Posterior vena cava (tissue), 2 donors: ENCODE measurements around the gene MAGI3. TPM values are rescaled to one million over a fixed set of nuclear protein-coding genes. Genes with fewer than 3 reads are reported as not detected.

Experiments used
- DNase-seq: peaks from one replicate; pipeline ENCODE4 v3.0.0-alpha.2; 2020; ENCODE audit warnings: low spot score
- intact Hi-C, 2 donors: fragments of 100-400 bp; cut with DNase I; formaldehyde crosslinking; loops; one replicate each; pipeline versions ENCODE4 v1.14.1 to v1.14.2; 2022 to 2023
- total RNA-seq, 2 donors: library from RNA; stranded (reverse); fragmentation: NEBNext Ultra II Directional; extraction: Animal tissue kit (Norgen Biotek cat#: 25700); gene quantifications; one replicate each; pipeline ENCODE4 v1.2.1, GENCODE V29; 2021
- donor health status: DM: yes; HTN: yes; CAD: no.
- donor health status: DM: yes; HTN: yes; CAD: no.

Gene MAGI3
- total RNA-seq, 2 donors from 2014 or later, result 12.2 to 13.0 TPM

DNA sequence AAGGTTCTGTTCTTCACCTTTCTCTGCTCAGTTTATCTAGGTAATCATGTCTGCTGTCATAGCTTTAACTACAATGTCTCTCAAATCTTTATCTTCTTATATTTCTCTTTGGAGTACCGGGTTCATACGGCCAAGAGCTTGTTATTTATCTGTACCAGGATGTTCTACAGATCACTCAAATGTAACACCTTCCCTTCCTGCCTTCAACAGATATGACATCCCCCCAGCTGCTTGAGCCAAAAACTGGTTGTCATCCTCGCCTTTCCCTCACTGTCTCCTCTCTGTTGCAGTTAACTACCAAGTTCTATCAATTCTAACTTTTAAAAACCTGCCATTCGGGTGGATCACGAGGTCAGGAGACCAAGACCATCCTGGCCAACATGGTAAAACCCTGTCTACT is 220.1 kb downstream of the MAGI3 start:
- no peak for DNase-seq

DNA sequence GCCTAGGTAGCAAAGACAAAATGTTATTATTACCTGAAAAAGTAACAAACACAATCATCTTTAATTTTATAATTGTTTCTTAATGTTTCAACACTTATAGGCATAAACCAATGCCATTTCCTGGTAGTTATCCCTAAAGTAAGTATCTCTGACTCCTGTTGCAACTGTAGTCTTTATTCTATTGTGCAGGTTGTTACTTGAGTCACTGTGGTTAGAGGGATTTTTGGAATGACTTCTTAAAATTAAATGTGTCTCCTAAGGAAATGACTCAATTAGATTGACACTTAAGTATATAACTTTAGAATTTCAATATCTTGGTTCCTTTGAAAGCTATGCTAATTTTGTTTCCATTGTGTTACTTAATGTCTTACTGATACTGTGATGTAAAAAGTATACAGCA is 225.1 kb downstream of the MAGI3 start:
- intact Hi-C loops, result no loop called here
- no peak for DNase-seq

More for the DNA sequence above, 220.1 kb downstream of the MAGI3 start:
- intact Hi-C loops, result no loop called here

DNA sequence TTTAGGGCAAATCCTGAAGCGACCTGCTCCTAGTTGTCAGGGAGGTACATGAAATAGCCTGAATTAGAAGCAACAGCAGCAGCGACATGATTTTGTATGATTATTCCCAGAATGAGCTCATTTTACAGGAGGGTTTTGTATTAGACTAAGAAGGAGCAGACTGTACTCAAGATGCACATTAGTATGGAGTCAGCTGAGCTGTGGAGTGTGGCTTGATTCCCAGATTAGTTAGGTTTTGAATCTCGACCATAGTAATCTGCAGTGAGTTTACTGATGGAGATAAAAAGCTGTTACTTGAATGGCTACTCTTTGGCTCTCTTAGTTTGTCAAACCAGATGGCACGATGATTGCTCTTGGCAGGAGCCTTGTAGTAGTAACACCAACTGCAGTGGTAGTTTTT is 225.8 kb downstream of the MAGI3 start:
- DNase-seq, result no peak
- intact Hi-C loops, result no loop called here

DNA sequence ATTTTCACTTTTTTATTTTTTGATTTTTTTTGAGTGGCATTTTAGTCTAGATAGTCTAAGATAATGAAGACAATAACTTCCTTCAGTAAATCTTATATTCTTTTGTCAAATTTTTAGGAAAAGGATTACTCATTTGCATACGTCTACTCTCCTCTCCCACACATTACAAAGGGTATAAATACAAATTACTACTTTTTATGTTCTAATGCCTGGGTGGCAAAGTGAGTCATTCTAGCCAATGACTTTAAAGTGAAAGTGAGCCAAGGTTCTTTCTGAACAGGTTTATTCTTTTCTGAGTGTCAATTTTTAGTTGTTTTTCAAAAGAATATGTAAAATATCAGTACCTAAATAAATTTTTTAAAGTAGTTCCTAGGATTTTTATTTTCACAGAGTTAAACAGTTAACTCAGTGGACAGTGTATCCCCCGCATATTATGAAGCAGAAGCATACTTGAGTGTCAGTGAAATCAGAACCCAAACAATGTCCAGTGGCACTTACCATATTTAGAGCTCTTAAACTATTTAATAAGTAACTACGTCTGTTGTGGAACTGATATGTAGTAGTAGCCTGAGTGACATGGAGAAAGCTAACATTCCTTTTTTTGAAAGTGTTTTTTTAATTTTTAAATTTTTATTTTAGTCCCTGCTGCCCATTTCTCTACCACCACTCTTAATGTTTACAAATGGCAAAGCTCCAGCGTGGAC is 227.3 kb downstream of the MAGI3 start:
- intact Hi-C loops, result no loop called here
- DNase-seq, result no peak

DNA sequence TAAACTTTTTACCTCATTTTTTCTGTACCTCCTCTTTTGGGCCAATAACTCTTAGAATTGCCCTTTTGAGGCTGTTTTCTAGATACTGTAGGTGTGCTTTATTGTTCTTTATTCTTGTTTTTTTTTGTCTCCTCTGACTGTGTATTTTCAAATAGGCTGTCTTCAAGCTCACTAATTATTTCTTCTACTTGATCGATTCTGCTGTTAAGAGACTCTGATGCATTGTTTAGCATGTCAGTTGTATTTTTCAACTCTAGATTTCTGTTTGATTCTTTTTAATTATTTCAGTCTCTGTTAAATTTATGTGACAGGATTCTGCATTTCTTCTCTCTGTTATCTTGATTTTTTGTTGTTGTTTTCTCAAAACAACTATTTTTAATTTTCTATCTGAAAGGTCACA is 238.7 kb downstream of the MAGI3 start:
- no peak for DNase-seq
- intact Hi-C loops, result no loop called here

DNA sequence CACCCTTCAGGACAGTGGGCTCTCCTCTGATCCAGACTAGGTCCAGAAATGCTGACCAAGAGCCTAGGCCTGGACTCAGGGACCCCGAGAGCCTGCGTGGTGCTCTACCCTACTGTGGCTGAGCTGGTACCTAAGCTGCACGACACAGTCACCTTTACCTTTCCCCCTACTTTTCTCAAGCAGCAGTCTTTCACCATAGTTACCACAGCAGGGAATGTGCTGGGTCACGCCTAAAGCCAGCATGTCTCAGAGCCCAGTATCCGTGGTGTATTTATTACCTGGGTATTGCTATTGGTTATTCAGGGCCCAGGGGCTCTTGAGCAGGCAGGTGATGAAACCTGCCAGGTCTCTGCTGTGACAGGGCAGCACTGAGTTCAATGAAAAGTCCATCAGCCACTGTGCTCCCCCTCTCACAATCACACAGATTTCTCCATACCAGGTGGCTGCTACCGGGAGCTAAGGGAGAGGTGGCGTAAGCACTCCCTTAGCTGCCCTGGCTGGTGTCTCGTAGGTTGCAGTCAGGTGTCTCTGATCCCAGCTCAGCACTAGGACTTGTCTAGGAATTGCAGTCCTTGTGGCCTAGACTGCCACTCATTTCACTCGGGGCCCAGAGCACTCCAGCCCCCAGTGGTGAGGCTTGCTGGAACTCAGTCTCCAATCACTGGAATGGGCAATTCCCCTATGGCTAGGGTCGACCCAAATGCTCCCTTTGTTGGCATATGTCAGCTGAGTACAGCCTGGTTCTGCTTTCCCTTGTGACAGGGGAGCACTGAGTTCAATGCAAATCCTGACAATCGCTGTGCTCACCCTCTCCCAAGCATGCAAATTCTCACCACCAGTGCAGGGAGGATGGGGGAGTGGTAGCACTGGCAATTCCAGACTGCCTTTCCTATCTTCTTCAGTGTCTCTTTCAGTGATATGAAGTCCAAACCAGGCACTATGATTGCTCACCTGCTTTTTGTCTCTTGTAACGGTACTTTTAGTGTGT is 240.3 kb downstream of the MAGI3 start:
- intact Hi-C loops, result no loop called here
- no peak for DNase-seq

DNA sequence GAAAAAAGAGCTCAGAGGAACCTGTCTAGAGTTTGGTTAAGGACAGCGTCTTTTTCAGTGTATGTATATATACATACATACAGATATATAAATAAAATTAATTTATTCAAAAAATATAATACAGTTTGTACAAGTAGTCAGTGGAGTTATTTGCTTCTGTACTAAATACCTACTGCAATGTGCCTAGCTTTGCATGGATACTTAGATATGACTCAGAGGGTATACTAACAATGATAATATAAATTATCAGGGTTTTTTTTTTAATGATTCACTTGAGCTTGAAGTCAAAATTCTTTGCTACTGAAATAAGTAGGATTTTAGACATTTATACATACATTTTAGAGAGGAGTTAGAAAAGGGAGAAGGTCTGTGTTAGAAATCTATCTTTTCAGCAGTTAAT is 251.1 kb downstream of the MAGI3 start:
- no peak for DNase-seq
- intact Hi-C loops, result no loop called here

DNA sequence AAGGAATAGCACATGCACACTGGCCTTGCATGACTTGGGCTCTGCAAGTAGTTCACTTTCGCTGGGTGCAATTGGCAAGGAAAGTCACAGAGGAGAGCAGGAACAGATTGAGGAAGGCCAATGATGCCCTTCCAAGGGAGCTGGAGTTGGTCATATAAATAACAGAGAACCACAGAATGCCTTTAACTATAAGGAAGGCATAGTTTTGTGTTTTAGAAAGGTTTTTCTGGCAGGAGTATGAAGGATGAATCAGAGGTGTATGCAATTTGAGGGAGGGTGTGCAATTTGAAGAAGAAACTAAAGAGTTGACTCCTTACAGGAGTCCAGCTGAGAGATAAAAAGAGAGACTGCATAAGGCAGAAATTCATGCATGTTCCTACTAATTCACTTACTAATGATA is 256.8 kb downstream of the MAGI3 start:
- intact Hi-C loops, result no loop called here
- no peak for DNase-seq

DNA sequence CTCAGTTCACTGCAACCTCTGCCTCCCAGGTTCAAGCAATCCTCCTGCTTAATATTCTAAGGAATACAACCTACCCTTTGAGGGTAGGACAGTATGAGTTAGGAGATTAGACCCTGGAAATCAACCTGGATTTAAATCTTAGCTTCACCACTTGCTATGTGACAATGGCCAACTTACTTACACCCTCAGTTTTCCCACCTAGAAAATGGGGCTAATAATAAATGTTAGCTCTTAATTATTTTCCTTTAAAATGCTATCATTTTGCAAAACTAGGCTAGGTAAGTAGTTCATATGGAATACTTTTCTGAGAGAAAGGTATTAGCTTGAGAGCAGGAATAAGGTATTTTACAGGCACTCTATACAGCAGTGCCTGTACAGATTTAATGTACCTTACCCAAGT is 258.2 kb downstream of the MAGI3 start:
- intact Hi-C loops, result no loop called here
- no peak for DNase-seq

DNA sequence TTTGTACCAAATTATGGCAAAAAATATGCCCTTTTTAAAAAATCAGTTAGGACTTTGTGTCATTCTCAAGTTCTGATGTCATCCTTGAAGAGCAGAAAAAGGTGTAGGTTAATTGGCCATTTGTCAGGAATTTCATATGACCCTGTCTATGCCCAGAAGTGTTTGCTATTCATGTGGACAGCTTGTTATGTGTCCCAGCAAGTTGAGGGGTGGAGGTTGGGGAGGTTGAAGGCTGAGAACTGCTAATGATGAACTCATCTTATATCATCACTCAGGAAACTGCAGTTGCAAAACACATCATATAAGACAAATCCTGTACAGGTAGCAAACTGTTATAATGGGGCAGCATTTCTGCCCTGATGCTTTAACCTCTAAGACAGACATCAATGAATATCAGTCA is 262.5 kb downstream of the MAGI3 start:
- no peak for DNase-seq
- intact Hi-C loops, result no loop called here

DNA sequence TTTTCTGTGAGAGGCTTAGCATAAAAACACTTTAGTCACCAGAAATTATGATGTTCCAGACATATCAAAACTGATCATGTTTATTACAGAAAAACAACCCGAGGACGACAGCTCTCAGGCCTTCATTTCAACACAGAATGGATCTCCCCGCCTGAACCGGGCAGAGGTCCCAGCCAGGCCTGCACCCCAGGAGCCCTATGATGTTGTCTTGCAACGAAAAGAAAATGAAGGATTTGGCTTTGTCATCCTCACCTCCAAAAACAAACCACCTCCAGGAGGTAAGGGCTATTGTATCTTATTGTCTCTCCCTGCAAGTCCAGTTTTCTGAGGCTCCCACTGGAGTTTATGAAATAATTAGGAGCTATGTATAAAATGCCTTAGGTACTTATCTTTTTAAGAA is 263.4 kb downstream of the MAGI3 start:
- no peak for DNase-seq
- intact Hi-C loops, result no loop called here

DNA sequence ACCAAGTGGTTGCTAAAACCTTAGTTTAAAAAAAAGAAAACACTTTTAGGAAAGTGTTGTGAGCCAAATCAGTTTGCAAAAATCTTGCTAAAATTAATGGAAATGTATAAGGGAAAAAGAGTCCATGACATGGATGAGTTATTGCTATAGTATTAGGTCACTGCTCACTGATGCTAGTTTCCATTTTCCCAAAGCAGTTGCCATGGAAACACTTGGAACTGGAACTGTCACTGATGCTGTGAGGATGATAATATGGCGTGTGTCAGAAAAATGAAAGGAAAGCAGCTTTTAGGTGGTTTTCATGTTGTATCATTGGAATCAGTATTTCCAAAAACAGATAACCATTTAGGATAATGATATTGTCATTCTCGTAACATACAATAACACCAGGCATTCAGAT is 264.6 kb downstream of the MAGI3 start:
- intact Hi-C loops, result no loop called here
- no peak for DNase-seq

DNA sequence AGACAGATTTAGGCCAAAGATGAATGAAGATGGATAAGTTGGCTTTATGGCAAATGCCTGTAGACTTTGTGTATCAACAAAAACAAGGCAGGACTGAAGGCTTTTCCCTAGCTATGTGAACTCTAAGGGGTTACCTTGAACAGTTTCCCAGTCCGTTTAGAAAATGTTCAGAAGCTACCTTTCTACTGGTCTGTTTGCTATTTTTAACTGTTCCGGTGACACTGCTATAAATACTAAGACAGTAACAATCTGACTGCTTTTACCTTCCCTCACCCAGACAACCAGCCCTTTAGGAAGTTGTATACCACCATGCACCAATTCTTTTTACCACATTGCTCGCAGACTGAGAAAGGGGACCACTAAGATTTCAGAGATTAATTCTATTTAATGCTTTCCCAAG is 266.8 kb downstream of the MAGI3 start:
- intact Hi-C loops, result no loop called here

DNA sequence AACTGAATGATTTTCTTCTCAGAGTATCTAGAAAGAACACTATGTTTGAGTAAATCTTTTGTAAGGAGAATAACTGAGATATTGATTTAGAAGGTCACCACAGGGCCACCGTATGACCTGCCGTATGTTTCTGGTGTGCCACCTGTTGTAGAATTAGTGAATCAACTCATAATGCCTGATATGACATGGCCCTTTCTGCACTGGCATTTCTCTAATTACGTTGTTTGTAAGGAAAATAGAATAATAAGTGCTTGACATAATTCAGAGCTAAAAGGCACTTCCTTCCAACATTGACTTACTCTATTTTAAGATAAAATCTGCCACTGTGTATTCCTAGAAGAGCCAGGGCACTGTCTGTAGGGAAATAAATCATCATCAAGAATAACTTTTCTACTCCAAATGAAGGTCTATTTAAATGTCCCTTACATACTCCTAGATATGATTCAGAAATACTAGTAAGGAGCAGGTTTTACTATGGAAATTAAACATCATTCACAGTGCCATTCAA is 267.3 kb downstream of the MAGI3 start:
- DNase-seq, result no peak
- intact Hi-C loops, result no loop called here

More for the DNA sequence above, 266.8 kb downstream of the MAGI3 start:
- no peak for DNase-seq

DNA sequence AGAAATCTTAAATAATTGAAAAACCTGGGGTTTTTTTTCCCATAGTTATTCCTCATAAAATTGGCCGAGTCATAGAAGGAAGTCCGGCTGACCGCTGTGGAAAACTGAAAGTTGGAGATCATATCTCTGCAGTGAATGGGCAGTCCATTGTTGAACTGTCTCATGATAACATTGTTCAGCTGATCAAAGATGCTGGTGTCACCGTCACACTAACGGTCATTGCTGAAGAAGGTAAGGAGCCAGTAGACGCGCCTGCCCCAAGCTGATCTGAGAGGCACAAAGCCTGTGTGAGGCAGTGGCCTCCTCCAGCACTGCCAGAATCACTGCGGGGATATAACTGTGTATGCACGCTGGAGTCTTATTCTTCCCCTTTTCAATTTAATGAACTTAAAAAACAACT is 268.7 kb downstream of the MAGI3 start:
- intact Hi-C loops, result no loop called here
- no peak for DNase-seq

DNA sequence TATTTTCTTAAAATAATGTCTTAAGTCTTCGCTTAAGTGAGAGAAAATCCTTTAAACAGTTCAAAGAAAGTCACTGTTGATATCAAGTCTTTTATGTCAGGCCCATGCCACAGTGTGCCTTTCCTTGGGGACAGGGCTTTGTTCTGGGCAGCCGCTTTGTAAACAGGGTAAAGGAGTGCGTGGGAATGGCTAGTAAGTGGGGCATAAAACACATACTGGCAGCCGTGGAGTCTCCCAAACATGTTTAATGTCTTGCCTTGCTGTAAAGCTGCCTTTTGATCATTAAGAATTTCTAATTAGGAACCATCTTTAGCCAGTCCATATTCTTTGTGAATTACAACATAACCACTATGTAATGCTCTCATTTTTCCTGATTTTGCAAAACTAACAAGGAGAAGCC is 269.2 kb downstream of the MAGI3 start:
- intact Hi-C loops, result no loop called here
- DNase-seq, result no peak

DNA sequence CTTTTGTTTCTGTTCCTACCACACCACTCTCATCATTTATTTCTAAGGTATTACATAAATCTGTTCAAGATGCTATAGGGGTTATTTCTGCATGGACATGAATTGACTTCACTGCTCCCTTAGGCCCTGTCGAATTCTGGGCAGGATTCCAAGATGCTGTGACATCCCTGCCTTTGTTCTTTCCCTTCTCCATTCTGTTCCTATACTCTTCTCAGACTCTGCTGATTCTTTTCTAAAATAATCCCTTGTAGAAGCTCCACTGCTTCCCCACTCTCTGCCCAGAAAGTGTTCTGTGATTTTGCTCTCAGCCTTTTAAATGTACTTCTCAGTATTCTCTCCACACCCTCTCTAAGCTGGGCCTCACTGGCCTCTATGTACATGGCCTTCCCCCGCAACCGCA is 269.8 kb downstream of the MAGI3 start:
- intact Hi-C loops, result no loop called here
- no peak for DNase-seq

DNA sequence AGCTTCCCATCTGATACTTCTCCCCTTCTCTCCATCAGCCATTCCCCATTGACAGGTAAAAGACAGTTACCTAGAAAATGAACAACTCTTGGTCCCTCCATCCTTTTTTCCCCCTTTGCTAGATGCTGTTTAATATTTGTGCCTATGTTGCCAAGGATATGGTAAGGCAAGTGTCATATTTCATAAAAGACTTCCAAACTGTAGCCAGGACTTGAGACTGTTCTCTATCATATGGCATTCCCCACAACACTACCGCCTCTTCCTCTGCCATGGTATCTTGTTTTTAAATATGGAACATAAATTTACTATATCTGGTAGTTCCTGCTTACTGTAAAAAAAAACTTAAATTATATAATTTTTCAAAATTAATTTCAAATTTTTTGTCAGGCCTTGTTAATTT is 271.8 kb downstream of the MAGI3 start:
- DNase-seq, result no peak
- intact Hi-C loops, result no loop called here

DNA sequence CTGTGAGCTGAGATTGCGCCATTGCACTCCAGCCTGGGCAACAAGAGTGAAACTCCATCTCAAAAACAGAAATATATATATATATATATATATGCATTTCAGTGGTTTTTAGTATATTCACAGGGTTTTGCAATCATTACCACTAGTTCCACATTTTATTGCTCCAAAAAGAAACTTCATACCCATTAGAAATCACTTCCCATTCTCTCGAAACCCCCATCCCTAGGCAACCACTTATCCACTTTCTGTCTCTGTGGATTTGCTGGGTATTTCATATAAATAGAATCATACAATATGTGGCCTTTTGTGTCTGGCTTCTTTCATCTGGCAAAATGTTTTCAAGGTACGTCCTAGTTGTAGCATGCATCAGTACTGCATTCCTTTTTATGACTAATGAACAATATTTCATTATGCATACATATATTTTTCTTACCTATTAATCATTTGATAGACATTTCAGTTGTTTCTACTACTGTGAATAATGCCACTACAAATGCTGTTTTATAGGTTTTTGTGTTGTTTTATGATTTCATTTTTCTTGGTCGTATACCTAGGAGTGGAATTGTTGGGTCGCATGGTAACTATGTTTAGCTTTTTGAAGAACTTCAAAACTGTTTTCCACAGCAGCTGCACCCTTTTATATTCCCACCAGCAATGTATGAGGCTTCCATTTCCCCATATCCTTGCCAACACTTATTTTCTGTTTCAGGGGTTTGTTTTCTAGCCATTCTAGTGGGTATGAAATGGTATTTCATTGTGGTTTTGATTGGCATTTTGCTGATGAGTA is 273.0 kb downstream of the MAGI3 start:
- DNase-seq, result no peak
- intact Hi-C loops, result no loop called here

DNA sequence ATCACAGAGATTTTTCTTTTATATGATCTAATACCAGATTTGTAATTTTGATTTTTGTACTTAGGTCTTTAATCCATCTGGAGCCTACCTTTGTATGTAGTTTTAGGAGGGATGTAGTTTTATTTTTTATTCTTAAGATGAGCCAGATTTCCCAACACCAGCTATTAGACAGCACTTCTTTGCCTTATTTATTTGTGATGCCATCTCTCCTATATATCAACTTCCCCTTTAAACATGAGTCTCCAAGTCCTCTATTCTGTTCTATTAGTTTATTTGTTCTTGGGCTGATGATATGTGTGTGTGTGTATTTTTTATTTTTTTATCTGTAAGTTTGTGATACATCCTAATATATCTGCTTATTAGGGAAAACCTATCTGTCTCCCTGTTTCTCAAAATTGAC is 274.8 kb downstream of the MAGI3 start:
- DNase-seq, result no peak
- intact Hi-C loops, result no loop called here
